SH-SY5Y (cell line): Measurements from ENCODE around the gene TSC22D4.

ENCODE experiments used
- GATA2 ChIP-seq: IDR thresholded peaks from 2 replicates; pipeline ENCODE4 v1.6.1; 2011; ENCODE audit warnings: mild to moderate bottlenecking, low read depth, low read length
- GATA3 ChIP-seq: IDR thresholded peaks from 2 replicates; pipeline ENCODE4 v1.6.1; 2011; ENCODE audit warnings: low read depth, mild to moderate bottlenecking, low read length, moderate library complexity

- TF ChIP-seq GATA3: no peak
- no peak for TF ChIP-seq GATA2
Measured at GRCh38 chr7:100520138-100520537, 41.1 kb upstream of the TSC22D4 start.
